GM12878 (cell line): Measurements from ENCODE around the gene PHF1. TPM values are rescaled to one million over a fixed set of nuclear protein-coding genes. Genes with fewer than 3 reads are reported as not detected.

Experiments
- ATAC-seq: fragments of 200-7000 bp; cut with Tn5 transposase; 3 replicates; pipeline ENCODE4 v1.9.1; 2020; ENCODE audit warnings: mild to moderate bottlenecking, moderate library complexity
- BruUV-seq: library from RNA; stranded (reverse); fragments of 400-500 nt; replicated peaks from 2 replicates; lab custom pipeline; 2021; lab: Mats Ljungman, UMichigan
- CTCF ChIA-PET: fragments of 300-600 bp; sonication (Branson Sonifier 250); formaldehyde crosslinking; extraction: SDS; loops from one replicate; lab custom pipeline; 2021; ENCODE audit warnings: inconsistent platforms; lab: Yijun Ruan, JAX
- POLR2A ChIA-PET: fragments of 350-600 bp; formaldehyde crosslinking; extraction: SDS; loops from one replicate; lab custom pipeline; 2021; ENCODE audit warnings: inconsistent platforms; lab: Charles Lee
- RAD21 ChIA-PET: fragments of 300-600 bp; sonication (Branson Sonifier 250); formaldehyde crosslinking; loops from one replicate; lab custom pipeline; 2023; ENCODE audit warnings: antibody characterized with exemption; ENCODE audit not compliant: unreplicated experiment; lab: Charles Lee
- SMC1A ChIA-PET: fragments of 300-600 bp; sonication (Branson Sonifier 250); formaldehyde crosslinking; loops from one replicate; lab custom pipeline; 2023; ENCODE audit not compliant: unreplicated experiment, uncharacterized antibody; lab: Charles Lee
- DNase-seq: peaks from one replicate; pipeline ENCODE4 v3.0.0-alpha.2; 2011; ENCODE audit warnings: low read depth, low spot score
- FAIRE-seq: peaks from 3 replicates; lab custom pipeline; 2011; peaks lifted over from hg19 to GRCh38; lab: Jason Lieb, UNC
- H2AFZ ChIP-seq: 2 replicates; pipeline ENCODE4 v1.6.0; 2011; ENCODE audit warnings: low read depth, low read length, control low read depth; ENCODE audit not compliant: control insufficient read depth
- H3K27ac ChIP-seq: 2 replicates; pipeline ENCODE4 v1.5.1; 2011; ENCODE audit warnings: control low read depth; ENCODE audit not compliant: control insufficient read depth, insufficient read depth
- H3K27me3 ChIP-seq, 2 experiments: replicated peaks in 1 of 2; 2 replicates each; pipeline versions ENCODE4 v1.6.0 to v1.6.1; 2011; ENCODE audit warnings: low read length in 1 of 2; ENCODE audit not compliant: control insufficient read depth in 2 of 2, insufficient read depth in 2 of 2
- H3K36me3 ChIP-seq, 2 experiments: 2 replicates each; pipeline ENCODE4 v1.5.1; 2011; ENCODE audit warnings: low read length in 1 of 2; ENCODE audit not compliant: control insufficient read depth in 2 of 2, insufficient read depth in 2 of 2
- H3K4me1 ChIP-seq: 2 replicates; pipeline ENCODE4 v1.6.1; 2011; ENCODE audit warnings: mild to moderate bottlenecking, low read length, moderate library complexity, mixed read lengths; ENCODE audit not compliant: control insufficient read depth, insufficient read depth
- H3K4me2 ChIP-seq: 2 replicates; pipeline ENCODE4 v1.6.0; 2011; ENCODE audit warnings: control low read depth; ENCODE audit not compliant: control insufficient read depth, insufficient read depth
- H3K4me3 ChIP-seq: fragments of 200-600 bp; sonication (generic); 2 replicates; pipeline ENCODE4 v1.5.1; 2016
- H3K79me2 ChIP-seq: 2 replicates; pipeline ENCODE4 v1.6.0; 2011; ENCODE audit warnings: low read length; ENCODE audit not compliant: control insufficient read depth, insufficient read depth
- H3K9ac ChIP-seq: 2 replicates; pipeline ENCODE4 v1.8.0; 2011; ENCODE audit warnings: low read length, control low read depth, mixed read lengths; ENCODE audit not compliant: control insufficient read depth, insufficient read depth
- H3K9me3 ChIP-seq: replicated peaks from 3 replicates; pipeline ENCODE4 v1.5.1; 2011; ENCODE audit warnings: mild to moderate bottlenecking, low read length; ENCODE audit not compliant: control insufficient read depth, insufficient read depth
- H4K20me1 ChIP-seq: 2 replicates; pipeline ENCODE4 v1.6.0; 2011; ENCODE audit not compliant: control insufficient read depth, insufficient read depth
- CBX3 ChIP-seq: fragments of 200-600 bp; sonication (generic); IDR thresholded peaks from 2 replicates; pipeline ENCODE4 v1.6.1; 2016; ENCODE audit warnings: low read depth, borderline replicate concordance
- CBX5 ChIP-seq: sonication (generic); IDR thresholded peaks from 2 replicates; pipeline ENCODE4 v1.6.1; 2016; ENCODE audit warnings: low read depth, moderate library complexity, mild to moderate bottlenecking, inconsistent platforms
- CREB1 ChIP-seq: IDR thresholded peaks from 2 replicates; pipeline ENCODE4 v1.6.1; 2012; ENCODE audit warnings: low read depth, mild to moderate bottlenecking, inconsistent platforms
- IKZF1 ChIP-seq: fragments of 450-650 bp; conservative IDR thresholded peaks from 2 replicates; pipeline ENCODE4 v1.6.1; 2017; ENCODE audit warnings: antibody characterized with exemption, mild to moderate bottlenecking
- JUND ChIP-seq: IDR thresholded peaks from 2 replicates; pipeline ENCODE4 v1.6.1; 2012; ENCODE audit warnings: low read depth, mild to moderate bottlenecking, low read length, improper control_type of control experiment, moderate library complexity
- KLF5 ChIP-seq: fragments of 450-650 bp; IDR thresholded peaks from 2 replicates; pipeline ENCODE4 v1.6.1; 2014; ENCODE audit warnings: mild to moderate bottlenecking; ENCODE audit not compliant: partially characterized antibody
- NR2F1 ChIP-seq: fragments of 450-650 bp; conservative IDR thresholded peaks from 2 replicates; pipeline ENCODE4 v1.6.1; 2017; ENCODE audit warnings: mild to moderate bottlenecking
- PAX5 ChIP-seq: IDR thresholded peaks from 2 replicates; pipeline ENCODE4 v1.6.1; 2011; ENCODE audit warnings: low read depth, low read length, borderline replicate concordance
- POU2F2 ChIP-seq: IDR thresholded peaks from 3 replicates; pipeline ENCODE4 v1.6.1; 2011; ENCODE audit warnings: low read depth, mild to moderate bottlenecking, low read length, borderline replicate concordance
- RELB ChIP-seq: fragments of 450-650 bp; IDR thresholded peaks from 2 replicates; pipeline ENCODE4 v1.6.1; 2017; ENCODE audit warnings: low read depth, mild to moderate bottlenecking, moderate library complexity
- REST ChIP-seq: IDR thresholded peaks from 2 replicates; pipeline ENCODE4 v1.6.1; 2012; ENCODE audit warnings: mild to moderate bottlenecking, low read depth, low read length
- TARDBP ChIP-seq: IDR thresholded peaks from 2 replicates; pipeline ENCODE4 v1.6.1; 2016; ENCODE audit warnings: borderline replicate concordance
- ZBTB40 ChIP-seq: fragments of 450-650 bp; IDR thresholded peaks from 2 replicates; pipeline ENCODE4 v1.6.1; 2016; ENCODE audit warnings: mild to moderate bottlenecking, moderate library complexity, borderline replicate concordance
- ZNF24 ChIP-seq: fragments of 450-650 bp; IDR thresholded peaks from 2 replicates; pipeline ENCODE4 v1.6.1; 2017; ENCODE audit warnings: antibody characterized with exemption, mild to moderate bottlenecking
- WGBS: methylation state at CpG from one replicate; pipeline ENCODE4 v1.1.6; 2016; ENCODE audit warnings: low lambda C conversion rate; ENCODE audit not compliant: insufficient replicate concordance, insufficient coverage; ENCODE audit errors: missing lambda C conversion rate; 5-methylcytosine and 5-hydroxymethylcytosine counted together
- in situ Hi-C: fragments of 300-500 bp; cut with MboI; formaldehyde crosslinking; loops from 9 replicates; pipeline ENCODE4 v1.14.3; 2018; ENCODE audit warnings: mixed read lengths
- intact Hi-C: fragments of 100-400 bp; cut with micrococcal nuclease; formaldehyde crosslinking; loops from one replicate; pipeline ENCODE4 v1.14.2; 2022; ENCODE audit not compliant: unreplicated experiment
- polyA plus RNA-seq, 11 experiments: library from polyadenylated mRNA; depleted of rRNA in 4 of 11; unstranded in 6 of 11; stranded (reverse) in 5 of 11; fragments of >200 nt; fragmentation: Nextera tagmentation in 4 of 11; fragmentation: Illumina TruSeq in 1 of 11; extraction: Ambion mirVana in 4 of 11; extraction: Trizol in 1 of 11; gene quantifications; 1 replicate in 1 of 11; 2 replicates in 10 of 11; pipeline versions ENCODE4 v1.2.1 to v1.2.3, GENCODE V29; 2011 to 2016; ENCODE audit warnings: inconsistent platforms in 2 of 11, missing spikeins in 2 of 11, low read depth in 1 of 11
- total RNA-seq, 4 experiments: library from RNA; depleted of rRNA in 3 of 4; stranded (reverse); fragments of >200 nt in 3 of 4; fragmentation: Illumina TruSeq in 1 of 4; extraction: Trizol in 1 of 4; gene quantifications; 2 replicates each; pipeline versions ENCODE4 v1.2.1 to v1.2.3, GENCODE V29; 2013 to 2021

PHF1 gene
- total and polyA plus RNA-seq, 10 of the 15 experiments (the other 5 are each of a cell fraction or from before 2014, with no cell fraction given): 1.3 to 17.8 (median 6.2) TPM

- TF ChIP-seq REST (no peak), CREB1 (no peak)
Observed at GRCh38 chr6:33434961-33435360, 24.1 kb downstream of the PHF1 start (continued).

- H3K4me2 ChIP-seq: no peak overlapping the region
- ChIA-PET RAD21 (no interaction called here), POLR2A (no interaction called here), CTCF (no interaction called here), SMC1A (interaction anchor here (1.0 kb wide), 1 partner anchor 19 kb away, joined by 3 read pairs; no protein-coding TSS in a partner anchor)
- H3K27me3 ChIP-seq: no peaks in the 10 kb centered on the region
- FAIRE-seq (no peak), DNase-seq (no peak), ATAC-seq (no peak)
- no peak overlapping the region for H2AFZ ChIP-seq
- BruUV-seq: no TSS peak
- intact Hi-C loops (no loop called here), in situ Hi-C loops (no loop called here)
- no peak overlapping the region for H3K4me3 ChIP-seq
- no peaks in the 10 kb centered on the region for H4K20me1 ChIP-seq
- no peak for TF ChIP-seq RELB
- no peak for TF ChIP-seq JUND
- TF ChIP-seq KLF5: no peak
- TF ChIP-seq CBX5: no peak
- no peak for TF ChIP-seq TARDBP
- TF ChIP-seq ZNF24: no peak
- TF ChIP-seq NR2F1: no peak
- no peak for TF ChIP-seq CBX3
- TF ChIP-seq POU2F2: no peak
- no peak for TF ChIP-seq PAX5
- TF ChIP-seq ZBTB40: no peak
- no peak for TF ChIP-seq IKZF1
- H3K36me3 ChIP-seq: peaks cover 0 to 3% of the 10 kb centered on the region in 2 experiments; a peak in 3 of 4 replicates
- H3K27ac ChIP-seq: no peak overlapping the region
- no peaks in the 10 kb centered on the region for H3K9me3 ChIP-seq
- H3K9ac ChIP-seq: no peak overlapping the region
- H3K4me1 ChIP-seq: peaks cover 1% of the 10 kb centered on the region
- WGBS: 91% methylated on average over 15 of the region's 18 CpGs
- H3K79me2 ChIP-seq: no peaks in the 10 kb centered on the region; the same call in 1 of the 2 replicates
Observed at GRCh38 chr6:33437666-33438065, 26.9 kb downstream of the PHF1 start.
